SK-N-SH treated with all-trans-retinoic acid at 6 μM for 48 hours (cell line): Measurements from ENCODE around the gene GAL3ST1.

Experiments used
- ATAC-seq: fragments of 200-7000 bp; cut with Tn5 transposase; 3 replicates; pipeline ENCODE4 v1.9.1; 2020; ENCODE audit warnings: mild to moderate bottlenecking, moderate library complexity
- ARNTL ChIP-seq: fragments of 450-650 bp; formaldehyde crosslinking; IDR thresholded peaks from 2 replicates; pipeline ENCODE4 v1.5.0; 2020; ENCODE audit warnings: low read depth, mild to moderate bottlenecking, moderate library complexity, borderline replicate concordance
- BACH2 ChIP-seq: fragments of 250-450 bp; sonication (Bioruptor Pico); IDR thresholded peaks from 2 replicates; pipeline ENCODE4 v1.9.0; 2021; ENCODE audit warnings: mild to moderate bottlenecking, borderline replicate concordance
- CREB5 ChIP-seq: fragments of 250-450 bp; sonication (Bioruptor Pico); IDR thresholded peaks from 2 replicates; pipeline ENCODE4 v1.5.1; 2020; ENCODE audit warnings: low read depth, mild to moderate bottlenecking, moderate library complexity
- CSDC2 ChIP-seq: fragments of 250-450 bp; sonication (Bioruptor Pico); IDR thresholded peaks from 2 replicates; pipeline ENCODE4 v1.5.0; 2020; ENCODE audit warnings: mild to moderate bottlenecking, moderate library complexity
- CSRNP3 ChIP-seq: fragments of 250-450 bp; sonication (Bioruptor Pico); IDR thresholded peaks from 2 replicates; pipeline ENCODE4 v1.5.1; 2021; ENCODE audit warnings: mild to moderate bottlenecking, moderate library complexity
- ESRRG ChIP-seq: fragments of 250-450 bp; sonication (Bioruptor Pico); IDR thresholded peaks from 2 replicates; pipeline ENCODE4 v1.6.1; 2021; ENCODE audit warnings: mild to moderate bottlenecking
- GLIS3 ChIP-seq: fragments of 250-450 bp; sonication (Bioruptor Pico); IDR thresholded peaks from 2 replicates; pipeline ENCODE4 v1.5.0; 2020; ENCODE audit warnings: mild to moderate bottlenecking, moderate library complexity
- ISL1 ChIP-seq: fragments of 250-450 bp; sonication (Bioruptor Pico); IDR thresholded peaks from 2 replicates; pipeline ENCODE4 v2.1.2; 2022; ENCODE audit warnings: mild to moderate bottlenecking, moderate library complexity
- PATZ1 ChIP-seq: fragments of 250-450 bp; sonication (Bioruptor Pico); IDR thresholded peaks from 2 replicates; pipeline ENCODE4 v1.8.0; 2020; ENCODE audit warnings: mild to moderate bottlenecking, moderate library complexity, borderline replicate concordance
- POU6F1 ChIP-seq: fragments of 250-450 bp; sonication (Bioruptor Pico); IDR thresholded peaks from 2 replicates; pipeline ENCODE4 v1.8.0; 2021; ENCODE audit warnings: low read depth, mild to moderate bottlenecking, moderate library complexity, borderline replicate concordance
- PPARA ChIP-seq: fragments of 250-450 bp; sonication (Bioruptor Pico); IDR thresholded peaks from 2 replicates; pipeline ENCODE4 v1.5.0; 2020; ENCODE audit warnings: mild to moderate bottlenecking, borderline replicate concordance
- RARB ChIP-seq: fragments of 250-450 bp; sonication (Bioruptor Pico); IDR thresholded peaks from 2 replicates; pipeline ENCODE4 v1.8.0; 2021; ENCODE audit warnings: mild to moderate bottlenecking, moderate library complexity
- SNAI2 ChIP-seq: fragments of 250-450 bp; sonication (Bioruptor Pico); IDR thresholded peaks from 2 replicates; pipeline ENCODE4 v1.5.0; 2020; ENCODE audit warnings: mild to moderate bottlenecking, moderate library complexity
- TCF4 ChIP-seq: fragments of 250-450 bp; sonication (Bioruptor Pico); IDR thresholded peaks from 2 replicates; pipeline ENCODE4 v1.8.0; 2021; ENCODE audit warnings: mild to moderate bottlenecking, moderate library complexity, borderline replicate concordance
- TOX ChIP-seq: fragments of 250-450 bp; sonication (Bioruptor Pico); IDR thresholded peaks from 2 replicates; pipeline ENCODE4 v1.8.0; 2021; ENCODE audit warnings: mild to moderate bottlenecking, moderate library complexity, borderline replicate concordance
- TSHZ2 ChIP-seq: fragments of 250-450 bp; sonication (Bioruptor Pico); IDR thresholded peaks from 2 replicates; pipeline ENCODE4 v1.5.0; 2020; ENCODE audit warnings: mild to moderate bottlenecking, moderate library complexity
- ZC3H10 ChIP-seq: fragments of 250-450 bp; sonication (Bioruptor Pico); IDR thresholded peaks from 2 replicates; pipeline ENCODE4 v1.5.1; 2021; ENCODE audit warnings: mild to moderate bottlenecking, moderate library complexity
- ZFP3 ChIP-seq: fragments of 250-450 bp; sonication (Bioruptor Pico); IDR thresholded peaks from 2 replicates; pipeline ENCODE4 v1.5.0; 2020; ENCODE audit warnings: mild to moderate bottlenecking, moderate library complexity
- ZFP30 ChIP-seq: fragments of 450-650 bp; formaldehyde crosslinking; IDR thresholded peaks from 2 replicates; pipeline ENCODE4 v1.5.0; 2022; ENCODE audit warnings: mild to moderate bottlenecking, moderate library complexity
- ZNF70 ChIP-seq: fragments of 450-650 bp; formaldehyde crosslinking; IDR thresholded peaks from 2 replicates; pipeline ENCODE4 v1.5.0; 2020; ENCODE audit warnings: mild to moderate bottlenecking, moderate library complexity

The GAL3ST1 gene

GRCh38 chr22:30614879-30615278 is 40.4 kb upstream of the GAL3ST1 start:
- ATAC-seq = no peak
- no peak for TF ChIP-seq GLIS3
- TF ChIP-seq TOX (CRISPR knock-in tag) = no peak
- TF ChIP-seq SNAI2 (CRISPR knock-in tag) = no peak

GRCh38 chr22:30614268-30614667 is 39.8 kb upstream of the GAL3ST1 start:
- ATAC-seq = no peak
- TF ChIP-seq ARNTL (CRISPR knock-in tag) (no peak), BACH2 (CRISPR knock-in tag) (no peak), ZFP30 (CRISPR knock-in tag) (no peak), PATZ1 (no peak), POU6F1 (CRISPR knock-in tag) (no peak), CSRNP3 (CRISPR knock-in tag) (no peak), TOX (CRISPR knock-in tag) (no peak), TCF4 (no peak), GLIS3 (no peak), SNAI2 (CRISPR knock-in tag) (no peak), TSHZ2 (CRISPR knock-in tag) (no peak), ZC3H10 (CRISPR knock-in tag) (no peak), ESRRG (CRISPR knock-in tag) (no peak)

- TF ChIP-seq ZFP3 (CRISPR knock-in tag) = no peak
- ATAC-seq = no peak
Observed at GRCh38 chr22:30612789-30613188, 38.3 kb upstream of the GAL3ST1 start.

- no peak for ATAC-seq
- no peak for TF ChIP-seq CSRNP3 (CRISPR knock-in tag)
- TF ChIP-seq ZFP30 (CRISPR knock-in tag) = no peak
- no peak for TF ChIP-seq TCF4
- no peak for TF ChIP-seq CSDC2 (CRISPR knock-in tag)
- no peak for TF ChIP-seq TOX (CRISPR knock-in tag)
- no peak for TF ChIP-seq GLIS3
- no peak for TF ChIP-seq ZC3H10 (CRISPR knock-in tag)
- TF ChIP-seq RARB (CRISPR knock-in tag) = no peak
Observed at GRCh38 chr22:30611197-30611596, 36.7 kb upstream of the GAL3ST1 start.

GRCh38 chr22:30610299-30610698 is 35.8 kb upstream of the GAL3ST1 start:
- TF ChIP-seq CSDC2 (CRISPR knock-in tag) = no peak
- TF ChIP-seq ZNF70 = no peak
- no peak for TF ChIP-seq PPARA (CRISPR knock-in tag)
- TF ChIP-seq ISL1 (CRISPR knock-in tag) = no peak
- TF ChIP-seq ESRRG (CRISPR knock-in tag) = no peak
- TF ChIP-seq PATZ1 = no peak
- no peak for TF ChIP-seq ARNTL (CRISPR knock-in tag)
- no peak for TF ChIP-seq CREB5
- no peak for TF ChIP-seq BACH2 (CRISPR knock-in tag)
- no peak for TF ChIP-seq RARB (CRISPR knock-in tag)
- TF ChIP-seq ZFP30 (CRISPR knock-in tag) = no peak
- ATAC-seq = no peak
